Smooth muscle cell (in vitro differentiated cells): ENCODE measurements around the gene PIK3R6. TPM values are rescaled to one million over a fixed set of nuclear protein-coding genes. Genes with fewer than 3 reads are reported as not detected.

Experiments
- DNase-seq: peaks from one replicate; lab custom pipeline; 2025; ENCODE audit not compliant: unreplicated experiment; lab: John Stamatoyannopoulos, UW
- H2AFZ ChIP-seq: fragments of 200-600 bp; sonication (generic); 2 replicates; pipeline ENCODE4 v1.6.0; 2016; ENCODE audit warnings: antibody characterized with exemption, low read depth, mild to moderate bottlenecking
- H3F3A ChIP-seq: fragments of 200-600 bp; sonication (generic); 2 replicates; pipeline ENCODE4 v1.6.0; 2017; ENCODE audit warnings: antibody characterized with exemption, low read depth
- H3K27ac ChIP-seq: fragments of 200-600 bp; sonication (generic); 2 replicates; pipeline ENCODE4 v1.5.1; 2016; ENCODE audit warnings: low read depth, mild to moderate bottlenecking
- H3K27me3 ChIP-seq: fragments of 200-600 bp; sonication (generic); 2 replicates; pipeline ENCODE4 v1.6.1; 2016; ENCODE audit warnings: low read depth, mild to moderate bottlenecking
- H3K36me3 ChIP-seq: fragments of 200-600 bp; sonication (generic); 2 replicates; pipeline ENCODE4 v1.5.1; 2016; ENCODE audit warnings: low read depth
- H3K4me1 ChIP-seq: fragments of 200-600 bp; sonication (generic); 2 replicates; pipeline ENCODE4 v1.5.1; 2016; ENCODE audit warnings: low read depth
- H3K4me2 ChIP-seq: fragments of 200-600 bp; sonication (generic); 2 replicates; pipeline ENCODE4 v1.6.0; 2016; ENCODE audit warnings: mild to moderate bottlenecking
- H3K4me3 ChIP-seq: fragments of 200-600 bp; sonication (generic); 2 replicates; pipeline ENCODE4 v1.5.1; 2016; ENCODE audit warnings: mild to moderate bottlenecking
- H3K79me2 ChIP-seq: fragments of 200-600 bp; sonication (generic); 2 replicates; pipeline ENCODE4 v1.6.0; 2016; ENCODE audit warnings: low read depth, mild to moderate bottlenecking
- H3K9ac ChIP-seq: fragments of 200-600 bp; sonication (generic); 2 replicates; pipeline ENCODE4 v1.6.0; 2016; ENCODE audit warnings: low read depth
- H3K9me3 ChIP-seq: fragments of 200-600 bp; sonication (generic); replicated peaks from 2 replicates; pipeline ENCODE4 v1.5.1; 2016; ENCODE audit warnings: low read depth
- H4K20me1 ChIP-seq: fragments of 200-600 bp; sonication (generic); 2 replicates; pipeline ENCODE4 v1.6.0; 2016; ENCODE audit warnings: low read depth
- CTCF ChIP-seq: fragments of 200-600 bp; sonication (generic); IDR thresholded peaks from 2 replicates; pipeline ENCODE4 v1.5.1; 2017; ENCODE audit warnings: borderline replicate concordance, mild to moderate bottlenecking, antibody characterized with exemption; ENCODE audit not compliant: insufficient read depth, poor library complexity, severe bottlenecking
- WGBS: methylation state at CpG from one replicate; pipeline ENCODE4 v1.1.7; 2016; ENCODE audit warnings: low lambda C conversion rate; 5-methylcytosine and 5-hydroxymethylcytosine counted together
- polyA plus RNA-seq: library from polyadenylated mRNA; unstranded; fragments of >200 nt; fragmentation: Nextera tagmentation; extraction: Ambion mirVana; gene quantifications from 2 replicates; pipeline ENCODE4 v1.2.1, GENCODE V29; 2016
- total RNA-seq: library from RNA; depleted of rRNA; stranded (reverse); fragments of >200 nt; gene quantifications from 2 replicates; pipeline ENCODE4 v1.2.3, GENCODE V29; 2014

The PIK3R6 gene
- total and polyA plus RNA-seq, 2 experiments from 2014 or later, result not detected

GRCh38 chr17:8855477-8856204 is 11.8 kb downstream of the PIK3R6 start:
- no peaks in the 10 kb centered on the region for H3K9me3 ChIP-seq
- H3K4me2 ChIP-seq, result no peak overlapping the region
- H3K27me3 ChIP-seq, result no peaks in the 10 kb centered on the region
- H3K36me3 ChIP-seq, result no peaks in the 10 kb centered on the region
- 89% methylated on average over 17 of the region's 17 CpGs for whole genome bisulfite sequencing
- DNase-seq, result no peak
- peaks cover 15% of the 10 kb centered on the region for H3K4me1 ChIP-seq
- no peaks in the 10 kb centered on the region for H4K20me1 ChIP-seq
- no peak overlapping the region for H2AFZ ChIP-seq
- no peak for TF ChIP-seq CTCF
- no peak overlapping the region for H3K27ac ChIP-seq
- H3K4me3 ChIP-seq, result no peak overlapping the region
- H3K79me2 ChIP-seq, result no peaks in the 10 kb centered on the region
- no peaks in the 10 kb centered on the region for H3F3A ChIP-seq
- H3K9ac ChIP-seq, result no peak overlapping the region

GRCh38 chr17:8851600-8851999 is 15.9 kb downstream of the PIK3R6 start:
- Histone ChIP-seq H3F3A (peaks cover under 1% of the 10 kb centered on the region), H3K9me3 (no peaks in the 10 kb centered on the region), H3K27me3 (no peaks in the 10 kb centered on the region), H3K79me2 (no peaks in the 10 kb centered on the region), H4K20me1 (no peaks in the 10 kb centered on the region), H3K9ac (no peak overlapping the region), H3K4me2 (no peak overlapping the region), H3K27ac (no peak overlapping the region), H2AFZ (no peak overlapping the region), H3K4me3 (no peak overlapping the region), H3K4me1 (no peaks in the 10 kb centered on the region), H3K36me3 (no peaks in the 10 kb centered on the region)
- no peak for TF ChIP-seq CTCF
- WGBS, result 95% methylated on average over 5 of the region's 5 CpGs
- DNase-seq, result no peak

- Histone ChIP-seq H3F3A (peaks cover 7% of the 10 kb centered on the region), H3K27ac (no peak overlapping the region), H3K4me2 (no peak overlapping the region), H3K79me2 (no peaks in the 10 kb centered on the region), H3K36me3 (no peaks in the 10 kb centered on the region), H3K4me1 (no peaks in the 10 kb centered on the region), H2AFZ (no peak overlapping the region), H4K20me1 (no peaks in the 10 kb centered on the region), H3K4me3 (no peak overlapping the region), H3K9me3 (no peaks in the 10 kb centered on the region), H3K27me3 (no peaks in the 10 kb centered on the region), H3K9ac (no peak overlapping the region)
- TF ChIP-seq CTCF, result no peak
- WGBS, result 88% methylated on average over 4 of the region's 4 CpGs
- DNase-seq, result no peak
These were observed 18.0 kb downstream of the PIK3R6 start for GRCh38 chr17:8849311-8850041.
